ENCODE measurements around the gene SND1.

SND1 gene

GRCh38 chr7:127891854-127892438, 240.0 kb downstream of the SND1 start:
- ATAC-seq, result no peak
- no peak for TF ChIP-seq CREB5 (CRISPR knock-in tag; IDR thresholded peaks at IDR 0.05; ENCODE audit: low read depth)
- TF ChIP-seq ESRRG (CRISPR knock-in tag; IDR thresholded peaks at IDR 0.05), result no peak
- TF ChIP-seq GLIS3 (CRISPR knock-in tag; IDR thresholded peaks at IDR 0.05), result no peak
- no peak for TF ChIP-seq PATZ1 (CRISPR knock-in tag; IDR thresholded peaks at IDR 0.05; ENCODE audit: borderline replicate concordance)
- no peak for TF ChIP-seq SNAI2 (CRISPR knock-in tag; IDR thresholded peaks at IDR 0.05)
- TF ChIP-seq BACH2 (CRISPR knock-in tag; IDR thresholded peaks at IDR 0.05; ENCODE audit: borderline replicate concordance), result no peak
- no peak for TF ChIP-seq ZNF8 (CRISPR knock-in tag; IDR thresholded peaks at IDR 0.05)
- no peak for TF ChIP-seq POU6F1 (CRISPR knock-in tag; IDR thresholded peaks at IDR 0.05; ENCODE audit: borderline replicate concordance, low read depth)
- no peak for TF ChIP-seq ZC3H10 (CRISPR knock-in tag; IDR thresholded peaks at IDR 0.05)

GRCh38 chr7:127892488-127893314, 240.7 kb downstream of the SND1 start:
- no peak for ATAC-seq
- no peak for TF ChIP-seq RARB (CRISPR knock-in tag; IDR thresholded peaks at IDR 0.05)
- TF ChIP-seq ARNTL (CRISPR knock-in tag; IDR thresholded peaks at IDR 0.05; ENCODE audit: borderline replicate concordance, low read depth), result no peak
- TF ChIP-seq SNAI2 (CRISPR knock-in tag; IDR thresholded peaks at IDR 0.05), result no peak
- TF ChIP-seq ESRRG (CRISPR knock-in tag; IDR thresholded peaks at IDR 0.05), result no peak
- TF ChIP-seq BACH2 (CRISPR knock-in tag; IDR thresholded peaks at IDR 0.05; ENCODE audit: borderline replicate concordance), result no peak
- TF ChIP-seq GLIS3 (CRISPR knock-in tag; IDR thresholded peaks at IDR 0.05), result no peak
- TF ChIP-seq POU6F1 (CRISPR knock-in tag; IDR thresholded peaks at IDR 0.05; ENCODE audit: borderline replicate concordance, low read depth), result no peak
- no peak for TF ChIP-seq OSR1 (CRISPR knock-in tag; IDR thresholded peaks at IDR 0.05)
- TF ChIP-seq CSRNP3 (CRISPR knock-in tag; IDR thresholded peaks at IDR 0.05), result no peak
- no peak for TF ChIP-seq CREB5 (CRISPR knock-in tag; IDR thresholded peaks at IDR 0.05; ENCODE audit: low read depth)
- TF ChIP-seq ZFP30 (CRISPR knock-in tag; IDR thresholded peaks at IDR 0.05), result no peak
- no peak for TF ChIP-seq TCF4 (CRISPR knock-in tag; IDR thresholded peaks at IDR 0.05; ENCODE audit: borderline replicate concordance)
- no peak for TF ChIP-seq ISL1 (CRISPR knock-in tag; IDR thresholded peaks at IDR 0.05)
- TF ChIP-seq ZNF565 (CRISPR knock-in tag; conservative IDR thresholded peaks at IDR 0.05; ENCODE audit: low read depth), result no peak
- no peak for TF ChIP-seq PPARA (CRISPR knock-in tag; IDR thresholded peaks at IDR 0.05; ENCODE audit: borderline replicate concordance)

DNA sequence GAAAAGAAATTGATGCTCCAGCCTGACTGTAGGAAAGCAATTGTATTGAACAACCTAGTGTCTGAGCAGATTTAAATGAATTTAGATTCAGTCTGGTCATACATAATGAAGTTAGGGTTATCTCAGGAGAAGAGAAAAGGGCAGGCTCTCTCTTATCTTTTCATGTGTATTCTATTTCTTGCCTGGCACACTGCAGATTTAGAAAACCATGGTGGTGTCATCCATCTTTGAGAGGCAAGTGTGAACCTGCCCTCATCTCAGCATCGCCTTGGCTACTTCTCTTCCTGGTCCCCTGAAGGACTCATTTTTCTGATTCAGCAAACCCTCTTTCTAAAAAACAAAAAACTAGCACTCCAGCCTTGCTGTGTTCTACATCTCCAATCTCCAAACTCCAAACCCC, 241.6 kb downstream of the SND1 start:
- TF ChIP-seq ZNF70 (CRISPR knock-in tag; IDR thresholded peaks at IDR 0.05) (no peak), ZFP3 (CRISPR knock-in tag; IDR thresholded peaks at IDR 0.05) (no peak), ZFP30 (CRISPR knock-in tag; IDR thresholded peaks at IDR 0.05) (no peak), ESRRG (CRISPR knock-in tag; IDR thresholded peaks at IDR 0.05) (no peak), ZNF565 (CRISPR knock-in tag; conservative IDR thresholded peaks at IDR 0.05; ENCODE audit: low read depth) (no peak), ZC3H10 (CRISPR knock-in tag; IDR thresholded peaks at IDR 0.05) (no peak), PATZ1 (CRISPR knock-in tag; IDR thresholded peaks at IDR 0.05; ENCODE audit: borderline replicate concordance) (no peak), ISL1 (CRISPR knock-in tag; IDR thresholded peaks at IDR 0.05) (no peak), ARNTL (CRISPR knock-in tag; IDR thresholded peaks at IDR 0.05; ENCODE audit: borderline replicate concordance, low read depth) (no peak), TOX (CRISPR knock-in tag; IDR thresholded peaks at IDR 0.05; ENCODE audit: borderline replicate concordance) (no peak), OSR1 (CRISPR knock-in tag; IDR thresholded peaks at IDR 0.05) (no peak), ZNF8 (CRISPR knock-in tag; IDR thresholded peaks at IDR 0.05) (no peak)
- ATAC-seq, result no peak
